GM19099 (cell line): ENCODE results near the gene STEAP3.

ENCODE experiments used
- POLR2A ChIP-seq: IDR thresholded peaks from 3 replicates; pipeline ENCODE4 v1.6.1; 2011; ENCODE audit warnings: low read depth; ENCODE audit not compliant: insufficient read length; ENCODE audit errors: extremely low read depth

The STEAP3 gene

GRCh38 chr2:119214453-119215037, 9.1 kb upstream of the STEAP3 start:
- no peak for TF ChIP-seq POLR2A

GRCh38 chr2:119216994-119217393, 6.6 kb upstream of the STEAP3 start:
- no peak for TF ChIP-seq POLR2A

- no peak for TF ChIP-seq POLR2A
Measured at GRCh38 chr2:119218478-119219064, 5.1 kb upstream of the STEAP3 start.

- TF ChIP-seq POLR2A, result no peak
Measured at GRCh38 chr2:119219873-119220272, 3.8 kb upstream of the STEAP3 start.

- TF ChIP-seq POLR2A, result no peak
Measured at GRCh38 chr2:119220720-119221301, 2.8 kb upstream of the STEAP3 start.

- TF ChIP-seq POLR2A, result no peak
Measured at GRCh38 chr2:119221609-119222008, 2.0 kb upstream of the STEAP3 start.

- TF ChIP-seq POLR2A, result no peak
Measured at GRCh38 chr2:119222213-119222612, 1.4 kb upstream of the STEAP3 start.

GRCh38 chr2:119222863-119223520, 642 bp upstream of the STEAP3 start:
- TF ChIP-seq POLR2A, result no peak

- TF ChIP-seq POLR2A, result no peak
Measured at GRCh38 chr2:119224391-119225104, 914 bp downstream of the STEAP3 start.

- TF ChIP-seq POLR2A, result no peak
Measured at GRCh38 chr2:119225105-119225865, 1.7 kb downstream of the STEAP3 start.

GRCh38 chr2:119225926-119226325, 2.3 kb downstream of the STEAP3 start:
- TF ChIP-seq POLR2A, result no peak

GRCh38 chr2:119227346-119227745, 3.7 kb downstream of the STEAP3 start:
- no peak for TF ChIP-seq POLR2A

GRCh38 chr2:119228136-119228535, 4.5 kb downstream of the STEAP3 start:
- TF ChIP-seq POLR2A, result no peak

- no peak for TF ChIP-seq POLR2A
Measured at GRCh38 chr2:119228964-119229363, 5.3 kb downstream of the STEAP3 start.

- TF ChIP-seq POLR2A, result no peak
Measured at GRCh38 chr2:119229716-119230115, 6.1 kb downstream of the STEAP3 start.
